Measurements from ENCODE around the gene P3H4.

Gene P3H4

DNA sequence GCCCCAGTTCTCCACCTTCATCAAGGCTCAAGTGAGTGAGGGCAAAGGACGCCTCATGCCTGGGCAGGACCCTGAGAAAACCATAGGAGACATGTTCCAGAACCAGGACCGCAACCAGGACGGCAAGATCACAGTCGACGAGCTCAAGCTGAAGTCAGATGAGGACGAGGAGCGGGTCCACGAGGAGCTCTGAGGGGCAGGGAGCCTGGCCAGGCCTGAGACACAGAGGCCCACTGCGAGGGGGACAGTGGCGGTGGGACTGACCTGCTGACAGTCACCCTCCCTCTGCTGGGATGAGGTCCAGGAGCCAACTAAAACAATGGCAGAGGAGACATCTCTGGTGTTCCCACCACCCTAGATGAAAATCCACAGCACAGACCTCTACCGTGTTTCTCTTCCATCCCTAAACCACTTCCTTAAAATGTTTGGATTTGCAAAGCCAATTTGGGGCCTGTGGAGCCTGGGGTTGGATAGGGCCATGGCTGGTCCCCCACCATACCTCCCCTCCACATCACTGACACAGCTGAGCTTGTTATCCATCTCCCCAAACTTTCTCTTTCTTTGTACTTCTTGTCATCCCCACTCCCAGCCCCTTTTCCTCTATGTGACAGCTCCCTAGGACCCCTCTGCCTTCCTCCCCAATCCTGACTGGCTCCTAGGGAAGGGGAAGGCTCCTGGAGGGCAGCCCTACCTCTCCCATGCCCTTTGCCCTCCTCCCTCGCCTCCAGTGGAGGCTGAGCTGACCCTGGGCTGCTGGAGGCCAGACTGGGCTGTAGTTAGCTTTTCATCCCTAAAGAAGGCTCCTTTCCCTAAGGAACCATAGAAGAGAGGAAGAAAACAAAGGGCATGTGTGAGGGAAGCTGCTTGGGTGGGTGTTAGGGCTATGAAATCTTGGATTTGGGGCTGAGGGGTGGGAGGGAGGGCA is 10.7 kb upstream of the P3H4 start:
- DNase-seq (ENCODE audit: low spot score) = no peak

DNA sequence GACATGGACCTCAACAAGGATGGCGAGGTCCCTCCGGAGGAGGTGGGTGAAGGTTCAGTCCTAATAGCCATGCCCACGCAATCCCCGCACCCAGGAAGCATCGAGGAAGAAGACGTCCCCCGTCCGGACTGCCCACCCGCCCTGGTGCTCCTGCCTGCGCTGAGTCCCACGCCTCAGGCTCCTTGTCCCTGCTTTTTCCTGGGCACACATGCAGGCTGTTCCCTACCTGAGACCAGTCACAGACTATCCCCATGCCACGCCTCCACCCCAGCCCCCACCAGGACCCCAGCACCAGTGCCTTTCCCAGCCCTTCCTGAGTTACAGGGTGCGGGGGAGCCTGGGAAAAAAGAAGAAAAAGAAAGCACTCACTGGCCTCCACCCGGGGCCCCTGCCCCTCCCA is 10.0 kb upstream of the P3H4 start:
- DNase-seq (ENCODE audit: low spot score) = no peak

GRCh38 chr17:41818024-41818423 is 6.3 kb upstream of the P3H4 start:
- DNase-seq (ENCODE audit: low spot score) = no peak

GRCh38 chr17:41816637-41817320 is 5.0 kb upstream of the P3H4 start:
- DNase-seq (ENCODE audit: low spot score) = no peak

DNA sequence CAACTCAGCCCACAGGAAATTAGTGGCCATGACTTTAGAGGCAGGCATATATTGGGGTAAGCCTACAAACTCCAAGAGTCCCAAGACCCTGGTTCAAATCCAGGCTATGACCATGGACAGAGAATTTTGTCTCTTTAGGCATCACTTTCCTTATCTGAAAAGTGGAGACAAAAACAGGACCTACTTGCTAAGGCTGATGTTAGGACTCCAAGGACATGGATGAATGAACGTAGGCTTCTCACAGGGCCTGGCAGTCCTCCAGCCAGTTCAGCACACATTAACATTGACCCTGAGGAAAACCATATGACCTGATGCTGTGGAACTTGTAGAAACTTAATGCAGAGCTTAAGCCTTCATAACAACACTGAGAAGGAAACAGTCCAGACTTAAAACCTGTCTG is 2.4 kb upstream of the P3H4 start:
- no peak for DNase-seq (ENCODE audit: low spot score)

- no peak for DNase-seq (ENCODE audit: low spot score)
Observed at GRCh38 chr17:41813699-41814124, 2.0 kb upstream of the P3H4 start.

GRCh38 chr17:41813152-41813680 is 1.5 kb upstream of the P3H4 start:
- DNase-seq (ENCODE audit: low spot score) = no peak

DNA sequence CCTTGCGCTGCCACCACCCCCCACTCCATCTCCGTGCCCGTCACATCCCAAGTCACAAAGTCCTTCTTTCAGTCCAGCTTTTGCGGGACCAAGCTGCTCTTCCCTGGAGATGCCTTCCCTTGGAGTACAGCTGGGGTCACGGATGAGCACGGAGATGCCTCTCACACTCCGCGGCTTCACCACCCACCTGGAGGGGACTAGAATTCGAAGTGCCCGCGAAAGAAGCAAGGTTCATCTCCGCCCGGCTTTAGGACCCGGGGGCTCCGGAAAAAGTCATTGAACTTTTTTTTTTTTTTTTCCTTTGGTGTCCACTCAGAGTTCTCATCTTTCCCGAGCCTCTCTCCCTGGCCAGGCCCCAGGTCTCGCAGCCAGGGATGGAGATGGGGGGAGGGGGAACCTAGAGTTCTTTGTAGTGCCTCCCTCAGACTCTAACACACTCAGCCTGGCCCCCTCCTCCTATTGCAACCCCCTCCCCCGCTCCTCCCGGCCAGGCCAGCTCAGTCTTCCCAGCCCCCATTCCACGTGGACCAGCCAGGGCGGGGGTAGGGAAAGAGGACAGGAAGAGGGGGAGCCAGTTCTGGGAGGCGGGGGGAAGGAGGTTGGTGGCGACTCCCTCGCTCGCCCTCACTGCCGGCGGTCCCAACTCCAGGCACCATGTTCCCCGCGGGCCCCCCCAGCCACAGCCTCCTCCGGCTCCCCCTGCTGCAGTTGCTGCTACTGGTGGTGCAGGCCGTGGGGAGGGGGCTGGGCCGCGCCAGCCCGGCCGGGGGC is 817 bp upstream of the P3H4 start, which contains the start of gene FKBP10:
Gene FKBP10 (plus strand): TSS at position 624 of the 771 bp plus-strand sequence. CDS start 31 bp downstream, at position 655.
- DNase-seq (ENCODE audit: low spot score) = peak; percentile 36

DNA sequence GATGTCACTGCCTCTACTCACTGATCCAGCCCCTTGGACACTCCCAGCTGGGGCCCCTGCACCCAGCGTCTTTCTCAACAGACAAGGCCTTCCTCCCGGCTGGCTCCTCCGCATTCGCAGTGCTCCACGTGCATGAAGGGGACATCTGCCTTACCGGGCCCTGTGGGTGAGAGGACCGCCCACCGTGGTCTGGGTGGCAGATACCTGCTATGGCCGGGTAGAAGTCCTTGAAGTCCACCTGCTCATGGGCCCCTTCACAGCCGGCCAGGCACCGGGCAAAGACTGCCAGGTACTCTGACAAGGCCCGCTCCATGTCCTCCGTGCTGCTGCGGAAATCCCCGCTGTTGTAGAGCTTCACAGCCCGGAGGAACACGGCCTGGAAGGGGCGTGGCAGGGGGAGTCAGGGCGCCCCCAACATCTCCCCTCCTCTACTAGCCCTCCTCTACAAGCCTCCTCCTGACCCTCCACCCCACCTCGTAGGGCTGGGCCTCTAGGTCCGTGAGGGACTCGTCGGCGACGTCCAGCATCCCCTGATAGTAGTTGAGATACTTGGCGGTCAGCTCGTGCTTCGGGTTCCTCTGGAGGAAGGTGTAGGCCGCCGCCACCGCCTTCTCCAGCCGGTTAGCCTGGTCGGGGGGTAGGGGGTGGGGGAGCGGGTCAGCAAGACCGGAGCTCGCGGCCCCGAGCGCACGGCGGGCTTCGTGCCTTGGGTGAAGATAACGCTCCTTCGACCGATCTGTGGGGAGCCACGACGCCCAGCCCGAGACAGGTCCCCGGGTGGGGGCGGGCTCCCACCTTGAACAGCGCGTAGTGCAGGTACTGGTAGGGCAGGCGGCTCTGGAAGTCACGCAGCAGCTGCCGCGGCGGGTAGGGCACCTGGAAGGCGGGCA is 845 bp downstream of the P3H4 start:
- DNase-seq (ENCODE audit: low spot score) = no peak

DNA sequence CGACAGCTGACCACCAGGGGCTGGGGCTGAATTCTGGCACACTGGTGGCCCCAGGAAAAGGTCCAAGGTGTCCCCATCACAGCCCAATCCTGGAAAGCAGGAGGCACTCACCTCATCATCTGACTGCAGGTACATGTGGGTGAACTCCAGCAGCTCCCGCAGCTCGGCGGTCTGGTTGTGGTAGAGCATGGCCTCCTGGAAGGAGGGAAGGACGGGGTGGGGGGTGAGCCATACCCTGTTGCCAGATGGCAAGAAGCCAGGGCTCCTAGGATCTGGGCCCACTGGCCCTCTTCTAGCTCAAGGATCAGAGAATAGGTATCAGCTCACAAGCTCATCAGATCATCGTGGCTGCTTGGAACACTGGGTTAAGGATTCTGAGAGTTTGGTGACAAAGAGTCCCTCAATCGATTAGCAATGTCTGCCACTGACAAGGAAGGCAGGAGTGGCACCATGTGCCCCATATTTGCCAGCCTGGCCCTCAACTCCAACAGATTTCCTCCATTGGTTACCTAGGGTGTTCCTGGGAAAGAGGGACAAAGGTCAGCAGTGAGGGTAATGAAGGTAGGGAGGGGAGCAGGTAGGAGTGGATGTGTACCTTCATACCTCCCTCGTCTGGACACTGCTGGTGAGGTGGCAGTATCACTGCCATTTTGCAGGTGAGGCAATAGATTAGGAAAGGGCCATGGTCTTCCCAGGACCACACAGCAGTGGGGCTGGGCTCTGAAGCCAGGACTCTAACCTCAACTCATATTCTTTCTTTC is 4.9 kb downstream of the P3H4 start:
- DNase-seq (ENCODE audit: low spot score) = no peak

DNA sequence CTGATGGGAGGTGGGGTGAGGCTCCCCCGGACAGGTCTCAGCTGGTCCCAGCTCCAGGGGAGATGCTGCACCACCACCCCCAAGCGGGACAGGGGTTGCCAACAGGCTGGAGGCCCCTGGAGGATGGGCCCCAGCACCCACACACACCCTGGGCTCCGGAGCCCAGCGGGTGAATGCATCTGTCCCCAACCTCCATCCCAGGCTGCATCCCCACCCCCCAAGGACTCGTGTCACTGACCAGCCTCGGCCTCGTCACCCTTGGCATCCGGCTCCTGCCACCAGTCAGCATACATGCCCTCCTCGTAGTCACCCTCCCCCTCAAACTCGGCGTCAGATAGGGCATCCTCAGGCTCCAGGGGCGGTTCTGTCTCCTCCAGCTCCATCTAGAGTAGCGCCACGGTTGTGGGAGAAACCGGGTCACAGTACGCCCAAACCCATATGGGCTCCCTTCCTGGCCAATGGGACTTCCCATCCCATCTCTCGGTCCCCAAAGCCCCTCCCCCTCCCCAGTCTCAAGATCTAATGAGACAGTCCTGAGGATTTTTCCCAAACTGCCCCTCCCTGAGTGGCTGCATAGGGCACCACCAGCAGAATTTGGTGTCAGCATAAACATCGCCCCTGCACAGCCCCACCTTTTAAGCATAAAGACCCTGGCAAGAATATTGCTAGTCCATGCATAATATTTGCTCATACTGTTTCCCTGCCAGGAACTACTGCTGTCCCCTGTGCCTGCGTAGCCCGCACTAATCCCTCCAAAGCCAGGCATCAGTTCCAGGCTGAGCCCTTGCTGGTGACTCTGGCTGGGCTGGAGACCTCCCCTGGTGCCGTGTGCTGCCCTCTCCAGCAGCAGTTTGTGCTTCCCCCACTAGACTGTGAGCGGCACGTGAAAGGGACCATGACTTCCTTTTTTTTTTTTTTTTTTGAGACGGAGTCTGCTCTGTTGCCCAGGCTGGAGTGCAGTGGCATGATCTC is 8.4 kb downstream of the P3H4 start:
- DNase-seq (ENCODE audit: low spot score) = no peak

- peak; percentile 75 for DNase-seq (ENCODE audit: low spot score)
Observed at GRCh38 chr17:41801374-41802271, 10.1 kb downstream of the P3H4 start.

GRCh38 chr17:41800601-41801373 is 11.0 kb downstream of the P3H4 start:
- DNase-seq (ENCODE audit: low spot score) = no peak

DNA sequence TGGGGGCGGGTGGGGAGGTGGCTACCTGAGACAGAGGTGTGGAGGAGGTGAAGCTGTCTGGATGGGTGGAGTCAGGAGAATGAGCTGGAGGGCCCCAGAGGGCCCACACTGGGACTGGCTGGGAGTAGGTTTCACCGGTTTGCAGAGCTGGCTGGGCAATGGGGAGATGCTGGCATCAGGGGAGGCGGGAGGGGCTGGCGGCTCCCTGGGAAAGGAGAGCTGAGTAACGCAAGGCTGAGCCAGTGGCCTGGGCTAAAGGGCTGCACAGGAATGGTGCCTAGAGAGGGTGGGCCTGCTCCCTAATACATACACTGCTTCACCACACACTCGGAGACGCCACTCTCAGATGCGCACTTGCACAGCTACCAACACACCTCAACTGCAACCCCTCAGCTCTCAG is 12.4 kb downstream of the P3H4 start:
- no peak for DNase-seq (ENCODE audit: low spot score)

DNA sequence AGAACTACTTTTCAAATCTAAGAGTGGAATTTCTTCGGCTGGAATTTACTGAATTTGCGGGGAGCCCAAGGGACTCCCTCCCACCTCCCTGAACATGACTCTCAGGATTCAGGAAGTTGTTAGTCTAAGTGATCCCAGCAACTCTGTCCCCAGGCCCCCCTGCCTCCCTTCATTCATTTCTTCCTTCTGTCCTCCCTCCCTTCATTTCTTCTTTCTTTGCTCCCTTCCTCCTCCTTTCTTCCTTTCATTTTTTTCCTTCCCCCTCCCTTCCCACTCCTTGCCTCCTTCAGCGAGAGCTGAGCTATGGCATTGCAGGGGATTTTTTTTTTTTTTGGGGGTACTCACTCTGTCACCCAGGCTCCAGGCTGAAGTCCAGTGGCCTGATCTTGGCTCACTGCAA is 14.4 kb downstream of the P3H4 start:
- DNase-seq (ENCODE audit: low spot score) = no peak

GRCh38 chr17:41796121-41796895 is 15.4 kb downstream of the P3H4 start:
- no peak for DNase-seq (ENCODE audit: low spot score)
